Lower leg skin (tissue), 3 donors: ENCODE data around the gene MOCS1.

Experiments
- CTCF ChIP-seq, 3 donors: fragments of 450-650 bp; IDR thresholded peaks; one replicate each; pipeline ENCODE4 v1.5.1; 2016; ENCODE audit warnings: antibody characterized with exemption in 3 of 3, mild to moderate bottlenecking in 3 of 3, moderate library complexity in 2 of 3
- POLR2A ChIP-seq, 2 donors: fragments of 450-650 bp; IDR thresholded peaks; one replicate each; pipeline ENCODE4 v1.6.1; 2016 to 2017; ENCODE audit warnings: antibody characterized with exemption in 2 of 2, mild to moderate bottlenecking in 1 of 2, moderate library complexity in 1 of 2

GRCh38 chr6:39855356-39855995 is 78.8 kb downstream of the MOCS1 start:
- TF ChIP-seq CTCF (IDR thresholded peaks at IDR 0.05) (no peak), POLR2A (IDR thresholded peaks at IDR 0.05) (no peak)
